Activated CD4-positive, alpha-beta T cell treated with anti-CD3 and anti-CD28 coated beads, Interleukin-2, Interleukin-4, amounts not matched to agents 100 ng/mL and 50 ng/mL, durations not matched to agents 16 hours and 8 hours (primary cell): ENCODE results near the gene BNIP5.
"Not testable (repeated sequence)": the region's sequence is repeated elsewhere in the genome, so short reads cannot be mapped to it uniquely, and the experiment has no call there.

Source experiments
- DNase-seq: peaks from one replicate; pipeline ENCODE4 v3.0.0-alpha.2; 2020; ENCODE audit warnings: low spot score

The BNIP5 gene

GRCh38 chr6:36364669-36365479, 28.2 kb upstream of the BNIP5 start:
- no peak for DNase-seq

GRCh38 chr6:36364061-36364635, 27.5 kb upstream of the BNIP5 start:
- not testable (repeated sequence) for DNase-seq

- not testable (repeated sequence) for DNase-seq
These were observed 26.7 kb upstream of the BNIP5 start for GRCh38 chr6:36363371-36363752.

GRCh38 chr6:36362551-36363370, 26.1 kb upstream of the BNIP5 start:
- no peak for DNase-seq

- no peak for DNase-seq
These were observed 24.4 kb upstream of the BNIP5 start for GRCh38 chr6:36361071-36361470.

GRCh38 chr6:36360241-36361054, 23.8 kb upstream of the BNIP5 start:
- DNase-seq = peak; percentile 68

- no peak for DNase-seq
These were observed 21.7 kb upstream of the BNIP5 start for GRCh38 chr6:36358226-36358915.

GRCh38 chr6:36357872-36358225, 21.2 kb upstream of the BNIP5 start:
- no peak for DNase-seq

- DNase-seq = peak; percentile 57
These were observed 19.1 kb upstream of the BNIP5 start for GRCh38 chr6:36355819-36356218.

GRCh38 chr6:36353411-36353915, 16.8 kb upstream of the BNIP5 start:
- DNase-seq = no peak

GRCh38 chr6:36352477-36353157, 15.9 kb upstream of the BNIP5 start:
- DNase-seq = no peak

GRCh38 chr6:36350681-36351571, 14.2 kb upstream of the BNIP5 start:
- no peak for DNase-seq

- DNase-seq = no peak
These were observed 13.4 kb upstream of the BNIP5 start for GRCh38 chr6:36350082-36350481.

GRCh38 chr6:36349240-36349639, 12.6 kb upstream of the BNIP5 start:
- no peak for DNase-seq

- DNase-seq = no peak
These were observed 10.9 kb upstream of the BNIP5 start for GRCh38 chr6:36347621-36348020.

GRCh38 chr6:36346486-36347273, 10.0 kb upstream of the BNIP5 start:
- DNase-seq = no peak

GRCh38 chr6:36345681-36346466, 9.2 kb upstream of the BNIP5 start:
- DNase-seq = no peak

- no peak for DNase-seq
These were observed 6.5 kb upstream of the BNIP5 start for GRCh38 chr6:36343109-36343680.
